Retinal pigment epithelial cell (primary cell): Measurements from ENCODE around the gene ABCB7.

Source experiments
- DNase-seq: peaks from one replicate; pipeline ENCODE4 v3.0.0-alpha.2; 2010; ENCODE audit warnings: low read depth
- H3K4me3 ChIP-seq: 2 replicates; pipeline ENCODE4 v1.5.1; 2011; ENCODE audit warnings: mild to moderate bottlenecking, low read length, control low read depth, moderate library complexity
- TF ChIP-seq, protein P1 (sequence below): conservative IDR thresholded peaks from 2 replicates; pipeline ENCODE4 v1.5.1; 2011; ENCODE audit warnings: low read depth, low read length, control low read depth, inconsistent platforms

Gene ABCB7

GRCh38 chrX:75084757-75085156 lies 71.3 kb downstream of the ABCB7 start:
- no peak for DNase-seq
- H3K4me3 ChIP-seq = no peak overlapping the region
- TF ChIP-seq, protein P1, sequence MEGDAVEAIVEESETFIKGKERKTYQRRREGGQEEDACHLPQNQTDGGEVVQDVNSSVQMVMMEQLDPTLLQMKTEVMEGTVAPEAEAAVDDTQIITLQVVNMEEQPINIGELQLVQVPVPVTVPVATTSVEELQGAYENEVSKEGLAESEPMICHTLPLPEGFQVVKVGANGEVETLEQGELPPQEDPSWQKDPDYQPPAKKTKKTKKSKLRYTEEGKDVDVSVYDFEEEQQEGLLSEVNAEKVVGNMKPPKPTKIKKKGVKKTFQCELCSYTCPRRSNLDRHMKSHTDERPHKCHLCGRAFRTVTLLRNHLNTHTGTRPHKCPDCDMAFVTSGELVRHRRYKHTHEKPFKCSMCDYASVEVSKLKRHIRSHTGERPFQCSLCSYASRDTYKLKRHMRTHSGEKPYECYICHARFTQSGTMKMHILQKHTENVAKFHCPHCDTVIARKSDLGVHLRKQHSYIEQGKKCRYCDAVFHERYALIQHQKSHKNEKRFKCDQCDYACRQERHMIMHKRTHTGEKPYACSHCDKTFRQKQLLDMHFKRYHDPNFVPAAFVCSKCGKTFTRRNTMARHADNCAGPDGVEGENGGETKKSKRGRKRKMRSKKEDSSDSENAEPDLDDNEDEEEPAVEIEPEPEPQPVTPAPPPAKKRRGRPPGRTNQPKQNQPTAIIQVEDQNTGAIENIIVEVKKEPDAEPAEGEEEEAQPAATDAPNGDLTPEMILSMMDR = no peak

GRCh38 chrX:75076429-75076828 lies 79.7 kb downstream of the ABCB7 start:
- no peak overlapping the region for H3K4me3 ChIP-seq
- no peak for DNase-seq
- TF ChIP-seq, protein P1 = no peak

GRCh38 chrX:75074475-75074874 lies 81.6 kb downstream of the ABCB7 start:
- H3K4me3 ChIP-seq = no peak overlapping the region
- DNase-seq = no peak
- TF ChIP-seq, protein P1 = no peak

DNA sequence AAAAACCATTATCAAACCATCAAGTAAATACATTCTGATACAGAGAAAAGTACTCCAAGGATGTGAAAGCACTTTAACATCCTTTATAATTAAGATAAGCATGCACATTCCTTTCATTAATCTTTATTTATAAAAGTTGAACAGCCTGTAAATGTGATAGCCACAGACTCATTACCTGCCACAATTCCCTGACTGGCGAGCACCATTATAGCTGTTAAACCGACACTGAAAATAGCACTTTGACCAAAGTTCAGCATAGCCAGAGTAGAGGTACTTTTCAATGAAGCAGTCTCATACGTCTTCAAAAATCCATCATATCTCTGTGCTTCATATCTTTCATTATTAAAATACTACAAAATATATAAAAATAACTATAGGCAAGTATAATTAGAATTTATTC lies 84.7 kb downstream of the ABCB7 start:
- DNase-seq = no peak
- TF ChIP-seq, protein P1 = no peak
- H3K4me3 ChIP-seq = no peak overlapping the region

GRCh38 chrX:75067931-75068330 lies 88.2 kb downstream of the ABCB7 start:
- TF ChIP-seq, protein P1 = no peak
- DNase-seq = no peak
- no peak overlapping the region for H3K4me3 ChIP-seq

DNA sequence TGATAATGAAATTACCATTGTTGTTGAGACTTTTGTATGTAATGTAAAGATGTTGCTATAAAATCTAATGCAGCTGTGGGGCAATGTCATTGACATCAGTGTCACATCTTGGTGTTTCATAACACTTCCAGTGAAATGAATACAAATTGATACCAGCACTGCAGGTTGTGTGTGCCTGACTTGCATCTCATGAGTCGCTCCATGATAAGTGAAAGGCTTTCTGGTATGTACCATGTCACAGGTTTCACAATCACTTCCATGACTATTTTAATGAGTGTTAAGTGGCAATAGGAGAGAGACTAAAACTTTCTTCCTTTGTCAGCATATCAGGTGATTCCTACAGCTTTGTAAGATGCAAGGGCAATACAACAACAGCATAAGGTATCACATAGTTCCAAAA lies 94.4 kb downstream of the ABCB7 start:
- H3K4me3 ChIP-seq = no peak overlapping the region
- no peak for DNase-seq
- TF ChIP-seq, protein P1 = no peak

- no peak for DNase-seq
- TF ChIP-seq, protein P1 = no peak
- no peak overlapping the region for H3K4me3 ChIP-seq
Observed at GRCh38 chrX:75051047-75051446, 105.0 kb downstream of the ABCB7 start.
